Amygdala (tissue), 56 donors: ENCODE results near the gene MYADM.

Experiments
- DNase-seq, 56 donors: peaks; one replicate each; lab custom pipeline; 2025; lab: John Stamatoyannopoulos, UW

MYADM gene

GRCh38 chr19:53882391-53883050 lies 14.8 kb downstream of the MYADM start:
- no peak for DNase-seq

DNA sequence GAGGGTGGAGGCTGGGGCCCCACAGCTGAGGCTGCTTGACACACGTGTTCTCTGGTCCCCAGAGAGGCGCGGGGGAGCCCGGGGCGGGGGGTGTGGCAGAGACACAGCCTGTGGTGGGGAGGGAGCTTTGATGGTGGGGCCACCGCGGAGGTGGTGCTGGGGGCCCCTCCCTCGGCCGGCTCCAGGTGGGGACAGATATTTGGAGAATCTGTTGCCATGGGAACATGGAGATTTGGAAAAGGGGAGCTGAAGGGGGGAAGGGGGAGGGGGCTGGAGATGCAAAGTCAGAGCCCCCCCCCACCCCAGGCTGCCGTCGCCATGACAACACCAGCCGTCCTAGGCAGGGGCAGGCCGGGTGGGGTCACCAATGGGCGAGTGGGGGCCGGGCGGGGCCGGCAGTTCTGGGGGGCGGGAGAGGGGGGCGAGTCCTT lies 15.6 kb downstream of the MYADM start:
- DNase-seq, result peak in 16 of 56 donors; percentile 11 to 76 (median 24)

DNA sequence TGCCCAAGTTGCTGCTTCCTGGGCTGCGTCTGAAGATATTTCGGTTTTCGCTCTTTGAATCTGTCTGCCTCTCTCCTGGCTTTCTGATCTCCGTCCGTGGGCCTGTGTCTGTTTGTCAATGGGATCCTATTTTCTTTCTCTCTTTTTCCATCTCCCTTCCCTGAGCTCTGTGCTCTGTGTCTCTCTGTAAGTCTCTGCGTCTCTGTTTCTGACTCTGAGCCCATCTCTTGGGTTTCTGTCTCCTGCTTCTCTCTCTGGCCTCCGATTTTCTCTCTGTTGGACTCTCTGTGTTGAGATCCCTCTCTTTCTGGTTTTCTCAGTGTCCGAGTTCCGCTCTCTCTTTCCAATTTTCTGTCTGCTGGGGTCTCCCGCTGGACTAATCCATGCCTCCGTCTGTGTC lies 16.1 kb downstream of the MYADM start:
- no peak for DNase-seq

DNA sequence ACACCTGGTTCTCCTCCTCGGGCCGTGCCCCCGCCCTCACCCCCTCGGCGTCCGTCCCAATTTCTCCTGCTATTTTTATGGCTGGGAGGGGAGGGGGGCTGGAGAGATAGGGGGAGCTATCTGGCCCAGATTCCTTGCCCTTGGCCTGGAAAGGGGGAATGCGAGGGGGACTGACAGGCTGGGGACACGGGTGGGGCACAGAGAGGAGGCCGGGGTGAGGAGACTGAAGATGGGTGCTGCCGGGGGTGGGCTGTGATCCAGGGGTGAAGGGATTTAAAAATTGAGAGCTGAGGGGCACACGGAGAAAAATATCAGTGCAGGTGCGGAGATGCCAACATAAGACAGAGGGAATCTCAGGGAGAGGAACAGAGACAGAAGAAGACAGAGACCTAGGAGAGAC lies 16.6 kb downstream of the MYADM start:
- no peak for DNase-seq

- DNase-seq, result no peak
These were observed 17.4 kb downstream of the MYADM start for GRCh38 chr19:53885036-53885435.

DNA sequence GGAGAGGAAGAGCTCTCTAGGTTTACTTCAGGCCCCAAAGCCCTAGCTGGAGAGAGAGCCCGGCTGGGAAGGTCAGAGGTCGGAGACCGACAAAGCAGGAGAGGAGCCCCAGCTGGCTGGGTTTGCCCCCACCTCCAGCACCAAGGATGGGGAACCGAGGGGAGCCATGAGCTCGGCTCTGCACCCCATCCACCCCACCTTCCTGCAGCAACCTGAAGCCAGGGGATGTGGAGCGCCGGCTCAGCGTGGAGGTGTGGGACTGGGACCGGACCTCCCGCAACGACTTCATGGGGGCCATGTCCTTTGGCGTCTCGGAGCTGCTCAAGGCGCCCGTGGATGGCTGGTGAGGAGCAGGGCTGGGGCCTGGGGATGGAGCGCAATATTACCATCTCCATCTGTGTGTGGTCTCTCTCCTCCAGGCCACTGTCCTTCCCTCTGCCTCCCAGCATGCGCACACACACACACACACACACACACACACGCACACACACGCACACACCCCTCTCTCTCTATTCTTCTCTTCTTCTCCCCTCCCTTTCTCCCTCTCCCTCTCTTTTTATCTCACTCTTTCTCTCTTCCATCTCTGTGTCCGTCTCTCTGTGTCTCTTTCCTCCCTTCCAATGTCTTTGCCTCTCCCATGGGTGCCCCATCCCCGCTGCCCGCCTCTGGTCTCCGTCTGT lies 24.8 kb downstream of the MYADM start:
- DNase-seq, result no peak

GRCh38 chr19:53892981-53893325 lies 25.3 kb downstream of the MYADM start:
- DNase-seq, result no peak

GRCh38 chr19:53894707-53895106 lies 27.0 kb downstream of the MYADM start:
- DNase-seq, result no peak

DNA sequence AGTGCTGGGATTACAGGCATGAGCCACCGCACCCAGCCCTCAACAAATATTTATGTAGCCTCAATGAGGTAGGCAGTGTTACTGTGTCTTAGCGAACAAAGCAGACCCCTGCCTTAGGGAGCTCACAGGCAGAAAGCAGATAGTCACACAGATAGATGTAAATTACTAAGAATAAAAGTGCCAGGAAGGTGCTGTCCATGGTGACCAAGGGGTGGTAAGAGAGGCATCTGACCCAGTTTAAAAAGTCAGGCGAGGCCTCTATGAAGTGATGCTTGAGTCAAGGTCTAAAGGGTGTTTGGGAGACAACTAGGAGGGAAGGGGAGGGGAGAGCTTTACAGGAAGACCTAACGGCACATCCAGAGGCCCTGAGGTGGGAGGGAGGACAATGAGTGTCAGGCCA lies 29.0 kb downstream of the MYADM start:
- DNase-seq, result no peak

DNA sequence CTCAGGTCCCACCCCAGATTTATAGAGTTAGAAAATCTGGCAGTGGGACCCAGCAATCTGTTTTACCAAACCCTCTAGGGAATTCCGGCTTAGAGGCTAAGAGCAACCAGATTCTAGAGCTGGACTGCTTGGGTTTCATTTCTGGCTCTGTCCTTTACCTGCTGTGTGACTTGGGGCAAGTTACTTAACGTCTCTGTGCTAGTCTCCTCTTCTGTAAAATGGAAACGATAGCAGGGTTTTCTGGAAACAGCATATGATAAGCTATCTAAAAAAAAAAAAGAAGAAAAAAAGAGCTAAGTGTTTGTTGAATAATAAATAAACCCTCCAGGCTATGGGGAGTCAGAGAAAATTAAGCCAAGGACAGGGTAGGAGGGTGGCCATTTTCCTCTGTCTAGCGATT lies 29.8 kb downstream of the MYADM start:
- DNase-seq, result no peak

DNA sequence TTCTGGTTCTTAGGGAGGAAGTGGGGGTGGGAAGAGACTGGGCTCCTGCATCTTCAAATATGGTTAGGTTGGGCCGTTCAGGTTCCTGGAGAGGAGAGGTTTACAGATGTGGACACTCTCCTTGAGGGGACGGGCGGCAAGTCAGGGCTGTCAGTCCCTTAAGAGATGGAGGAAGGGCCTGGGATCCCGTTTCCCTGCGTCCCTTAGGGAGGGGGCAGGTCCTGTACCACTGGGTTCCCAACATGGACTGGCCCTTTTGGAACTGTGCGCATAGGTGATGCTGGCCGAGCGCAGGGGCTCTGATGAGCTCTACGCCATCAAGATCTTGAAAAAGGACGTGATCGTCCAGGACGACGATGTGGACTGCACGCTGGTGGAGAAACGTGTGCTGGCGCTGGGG lies 30.5 kb downstream of the MYADM start:
- DNase-seq, result no peak

- DNase-seq, result peak in 2 of 56 donors; percentile 37 to 46
These were observed 31.1 kb downstream of the MYADM start for GRCh38 chr19:53898636-53899341.

DNA sequence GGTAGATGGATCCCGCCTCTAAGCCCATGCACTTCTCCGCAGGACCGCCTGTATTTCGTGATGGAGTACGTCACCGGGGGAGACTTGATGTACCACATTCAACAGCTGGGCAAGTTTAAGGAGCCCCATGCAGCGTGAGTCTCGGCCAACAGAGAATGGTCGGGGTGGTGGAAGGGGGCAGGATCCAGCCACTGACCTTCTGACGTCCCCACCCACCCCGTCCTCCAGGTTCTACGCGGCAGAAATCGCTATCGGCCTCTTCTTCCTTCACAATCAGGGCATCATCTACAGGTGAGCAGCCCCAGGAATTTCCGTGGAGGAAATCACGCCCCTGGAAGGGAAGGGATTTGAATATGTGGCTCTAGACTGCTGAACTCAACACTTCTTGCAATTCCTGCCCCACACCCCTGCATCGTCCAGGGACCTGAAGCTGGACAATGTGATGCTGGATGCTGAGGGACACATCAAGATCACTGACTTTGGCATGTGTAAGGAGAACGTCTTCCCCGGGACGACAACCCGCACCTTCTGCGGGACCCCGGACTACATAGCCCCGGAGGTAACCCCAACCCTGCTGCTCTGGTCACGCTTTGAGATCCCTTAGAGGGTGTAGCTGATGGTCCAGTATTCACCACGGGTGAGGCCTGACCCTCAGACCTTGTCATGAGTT lies 32.6 kb downstream of the MYADM start:
- no peak for DNase-seq

GRCh38 chr19:53903055-53903680 lies 35.5 kb downstream of the MYADM start:
- DNase-seq, result no peak

- no peak for DNase-seq
These were observed 37.2 kb downstream of the MYADM start for GRCh38 chr19:53904909-53905308.

GRCh38 chr19:53905787-53906186 lies 38.1 kb downstream of the MYADM start:
- no peak for DNase-seq

- DNase-seq, result peak in 39 of 56 donors; percentile 12 to 69 (median 38)
These were observed 38.8 kb downstream of the MYADM start for GRCh38 chr19:53906211-53907192.

DNA sequence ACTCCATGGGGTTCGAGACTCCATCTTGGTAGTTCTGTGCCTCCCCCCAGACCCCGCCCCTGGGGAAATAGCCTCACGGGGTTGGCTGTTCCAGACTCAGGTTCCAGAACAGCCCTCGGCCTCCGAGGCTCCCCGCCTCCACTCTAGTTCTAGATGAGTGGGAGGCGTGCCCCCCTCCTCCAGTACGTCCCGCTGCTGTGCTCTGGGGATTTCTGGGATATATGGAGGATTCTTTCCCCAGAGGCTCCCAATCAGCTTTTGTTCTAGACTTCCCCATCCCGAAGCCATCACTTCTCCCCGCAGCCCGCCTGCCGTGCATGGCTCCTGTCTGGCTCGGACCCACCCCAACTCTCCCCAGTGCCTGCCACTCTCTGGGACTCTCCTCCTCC lies 39.5 kb downstream of the MYADM start:
- DNase-seq, result peak in 9 of 56 donors; percentile 15 to 46 (median 33)

- peak in 5 of 56 donors; percentile 18 to 55 (median 29) for DNase-seq
These were observed 40.0 kb downstream of the MYADM start for GRCh38 chr19:53907690-53908089.
